ENCODE measurements around the gene STRN3.

GRCh38 chr14:30985796-30986195, 40.4 kb downstream of the STRN3 start:
- TF ChIP-seq CTCF (IDR thresholded peaks at IDR 0.05): no peak
- TF ChIP-seq EZH2 (IDR thresholded peaks at IDR 0.05; ENCODE audit: borderline replicate concordance, insufficient read depth, low read depth, low read length, poor library complexity, severe bottlenecking): no peak

Measured in B cell (primary cell).